Measurements from ENCODE around the gene CCDC180.

- TF ChIP-seq POLR2A (IDR thresholded peaks at IDR 0.05; ENCODE audit: low read depth, low read length) (no peak), POLR2AphosphoS5 (IDR thresholded peaks at IDR 0.05; ENCODE audit: low read depth, low read length) (no peak), TAF1 (IDR thresholded peaks at IDR 0.05; ENCODE audit: borderline replicate concordance, low read depth, low read length) (no peak)
Measured at GRCh38 chr9:97322105-97322504, 14.6 kb downstream of the CCDC180 start.
